ENCODE measurements around the gene LTN1.

The LTN1 gene

DNA sequence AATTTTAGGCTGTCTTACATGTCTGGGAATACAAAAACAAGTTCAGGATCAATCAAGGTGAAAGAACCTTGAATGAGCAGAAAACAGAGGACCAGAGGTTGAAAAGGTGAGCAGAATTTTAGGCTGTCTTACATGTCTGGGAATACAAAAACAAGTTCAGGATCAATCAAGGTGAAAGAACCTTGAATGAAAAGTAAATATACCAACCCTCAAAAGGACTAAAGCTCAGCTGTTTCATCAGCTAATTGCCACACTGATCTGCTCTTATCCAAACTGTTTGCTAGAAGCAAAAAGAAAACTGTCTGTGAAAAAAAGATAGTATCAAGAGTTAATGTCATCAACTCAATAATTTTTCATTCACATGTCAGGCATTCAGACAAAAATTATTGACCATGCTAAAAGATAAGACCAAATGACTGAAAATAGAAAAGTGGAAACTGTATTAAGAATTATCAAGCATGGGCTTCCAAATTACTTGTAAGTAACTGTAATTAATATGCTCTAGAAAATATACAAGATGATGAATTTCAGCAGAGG is 69.2 kb downstream of the LTN1 start:
- no peak for DNase-seq

DNA sequence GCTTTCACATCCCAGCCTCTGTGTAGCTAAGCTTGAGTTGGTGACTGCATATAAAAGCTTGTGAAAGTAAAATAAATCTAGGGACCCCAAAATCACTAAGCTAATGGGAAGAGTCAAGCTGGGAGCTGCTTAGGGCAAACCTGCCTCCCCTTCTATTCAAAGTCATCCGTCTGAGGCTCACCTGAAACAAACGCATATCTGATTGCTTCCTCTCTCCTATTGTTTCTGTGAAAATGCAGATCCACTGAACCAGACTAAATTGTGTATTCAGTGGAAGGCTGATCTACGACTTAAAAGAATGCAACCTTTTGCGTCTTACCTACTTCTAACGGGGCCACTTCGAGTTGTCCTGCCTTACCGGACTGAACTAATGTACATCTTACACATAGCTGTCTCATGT is 70.3 kb downstream of the LTN1 start:
- DNase-seq = no peak

- DNase-seq = no peak
Observed at GRCh38 chr21:28916150-28916893, 76.4 kb downstream of the LTN1 start.

DNA sequence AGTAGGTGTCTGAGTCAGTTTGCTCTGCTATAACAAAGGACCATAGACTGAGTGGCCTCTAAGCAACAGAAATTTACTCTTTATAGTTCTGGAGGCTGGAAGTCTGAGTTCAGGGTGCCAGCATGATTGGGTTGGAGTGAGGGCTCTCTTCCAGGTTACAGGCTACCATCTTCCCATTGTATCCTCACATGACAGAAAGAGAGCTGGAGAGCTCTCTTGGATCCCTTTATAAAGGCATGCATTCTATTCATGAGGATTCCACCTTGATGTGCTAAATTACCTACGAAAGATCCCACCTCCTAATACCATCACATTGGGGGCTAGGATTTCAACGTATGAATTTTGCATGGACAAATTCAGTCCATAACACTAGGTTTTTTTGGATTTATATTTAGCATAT is 79.6 kb downstream of the LTN1 start:
- no peak for DNase-seq

- DNase-seq = no peak
Observed at GRCh38 chr21:28910280-28910887, 82.3 kb downstream of the LTN1 start.

- DNase-seq = no peak
Observed at GRCh38 chr21:28908351-28908750, 84.3 kb downstream of the LTN1 start.

DNA sequence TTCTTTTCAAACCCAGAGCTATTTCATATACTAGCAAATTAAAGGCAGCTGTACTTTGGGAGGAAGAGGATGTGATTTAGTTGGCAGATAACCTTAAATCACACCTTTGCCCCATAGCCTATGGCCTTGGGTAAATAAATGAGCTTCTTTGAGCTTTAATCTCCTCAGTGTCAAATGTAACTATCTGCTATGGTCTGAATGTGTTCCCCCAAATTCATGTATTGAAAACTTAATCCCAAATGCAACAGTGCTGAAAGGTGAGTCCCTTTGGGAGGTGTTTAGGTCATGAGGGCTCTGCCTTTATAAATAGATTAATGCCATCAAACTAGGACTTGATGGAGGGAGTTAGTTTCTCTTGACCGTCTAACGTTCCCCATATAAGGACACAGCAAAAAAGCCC is 85.8 kb downstream of the LTN1 start:
- DNase-seq = no peak

DNA sequence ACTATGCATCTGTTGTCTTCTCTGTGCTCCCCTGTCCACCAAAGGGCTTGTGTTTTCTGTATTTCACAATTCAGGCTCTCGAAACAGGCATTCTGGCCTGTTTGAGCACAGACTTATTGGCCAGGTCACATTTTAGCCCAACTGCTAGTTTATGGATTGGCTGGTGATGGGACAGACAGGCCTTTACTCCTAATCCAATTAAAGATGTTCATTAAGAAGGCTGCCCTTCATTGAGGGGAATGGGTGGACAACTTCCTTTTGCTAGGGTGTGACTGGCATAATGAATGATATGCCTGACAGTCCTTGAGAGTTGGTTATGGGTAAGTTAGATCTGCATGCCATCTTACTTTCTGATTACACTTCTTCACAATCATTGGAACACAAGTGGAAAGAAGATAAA is 86.4 kb downstream of the LTN1 start:
- DNase-seq = peak; percentile 55

DNA sequence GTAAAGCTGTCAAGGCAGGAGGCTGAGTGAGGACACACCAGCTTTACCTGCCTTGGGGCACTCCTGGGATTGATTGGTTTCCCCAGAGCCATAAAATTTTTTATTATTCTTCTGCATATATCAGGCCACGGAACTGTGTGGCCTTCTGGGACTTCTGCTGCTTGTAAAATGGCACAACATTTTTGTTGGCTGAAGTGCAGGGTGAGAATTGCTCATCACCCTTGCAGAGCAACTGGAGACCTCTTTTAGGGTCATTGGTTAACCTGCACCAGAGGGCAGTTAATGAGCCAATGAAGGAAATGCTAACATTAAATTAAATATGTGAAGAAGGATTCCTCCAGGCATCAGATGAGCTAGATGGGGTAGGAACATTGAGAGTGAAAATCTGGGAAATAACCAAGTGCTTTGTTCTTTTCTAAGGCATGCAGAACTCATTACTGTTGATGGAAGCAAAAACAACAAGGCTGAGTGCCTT is 87.7 kb downstream of the LTN1 start:
- DNase-seq = no peak

DNA sequence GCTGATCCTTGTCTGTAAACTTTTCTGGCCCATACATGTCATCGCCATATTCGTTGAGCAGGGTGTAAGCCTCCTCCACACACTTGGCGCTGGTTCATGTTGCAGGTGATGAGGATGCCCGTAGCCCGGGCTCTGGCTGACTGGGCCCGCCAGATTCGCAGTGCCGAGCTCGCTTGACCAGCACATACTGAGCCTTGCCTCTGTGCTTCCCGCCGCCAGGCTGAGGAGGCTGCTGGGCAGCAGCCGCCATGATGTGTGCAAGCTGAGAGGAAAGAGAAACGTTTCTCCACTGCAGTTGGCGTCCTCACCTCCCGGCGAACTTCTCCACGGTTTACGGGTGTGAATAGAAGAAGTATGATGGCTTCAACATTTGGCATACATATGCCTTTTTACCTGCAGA is 89.2 kb downstream of the LTN1 start:
- DNase-seq = no peak

- no peak for DNase-seq
Observed at GRCh38 chr21:28900481-28900880, 92.2 kb downstream of the LTN1 start.

DNA sequence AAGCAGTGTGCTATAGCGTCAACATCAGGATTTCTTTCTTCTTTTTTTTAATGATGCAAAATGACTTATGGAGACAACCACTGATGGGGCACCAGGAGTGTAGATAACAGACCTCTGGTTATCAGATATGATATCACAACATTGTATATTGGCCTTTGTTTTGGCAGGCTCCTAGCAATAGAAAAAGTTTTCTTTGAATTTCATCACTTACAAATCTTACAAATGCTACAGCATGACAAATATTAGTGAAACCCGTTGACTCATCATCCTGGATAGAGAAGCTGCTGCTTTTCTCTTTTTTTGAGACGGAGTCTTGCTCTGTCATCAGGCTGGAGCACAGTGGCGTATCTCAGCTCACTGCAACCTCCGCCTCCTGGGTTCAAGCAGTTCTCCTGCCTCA is 92.9 kb downstream of the LTN1 start:
- DNase-seq = no peak

GRCh38 chr21:28899220-28899619 is 93.5 kb downstream of the LTN1 start:
- DNase-seq = no peak

DNA sequence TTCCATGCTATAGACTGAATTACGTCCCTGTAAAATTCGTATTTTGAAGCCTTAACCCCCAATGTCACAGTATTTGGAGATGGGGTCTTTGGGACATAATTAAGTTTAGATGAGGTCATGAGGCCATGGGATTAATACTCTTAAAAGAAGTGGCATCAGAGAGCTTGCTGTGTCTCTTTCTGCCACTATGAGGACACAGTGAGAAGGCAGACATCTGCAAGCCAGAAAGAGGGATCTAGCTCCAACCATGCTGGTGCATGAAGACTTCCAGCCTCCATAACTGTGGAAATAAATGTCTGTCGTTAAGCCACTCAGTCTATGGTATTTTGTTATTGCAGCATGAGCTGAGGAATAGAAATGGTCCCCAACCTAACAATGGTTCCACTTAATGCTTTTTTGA is 99.0 kb downstream of the LTN1 start:
- no peak for DNase-seq

GRCh38 chr21:28892199-28893111 is 100.2 kb downstream of the LTN1 start:
- DNase-seq = no peak

DNA sequence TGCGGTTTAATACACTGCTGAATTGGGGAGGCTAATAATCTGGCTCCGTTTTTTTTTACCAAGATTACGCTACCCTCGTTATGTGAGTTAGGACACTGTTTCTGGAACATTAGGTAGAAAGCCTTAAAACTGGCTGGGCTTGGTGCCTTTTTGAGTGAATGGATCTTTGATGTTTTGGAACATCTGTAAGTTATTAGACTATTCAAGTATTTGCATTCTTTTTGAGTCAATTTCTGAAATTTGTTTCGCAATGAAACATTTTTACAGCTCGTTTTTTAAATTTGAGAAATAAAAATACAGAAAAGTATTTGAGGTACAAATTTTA is 106.9 kb downstream of the LTN1 start:
- DNase-seq = no peak

DNA sequence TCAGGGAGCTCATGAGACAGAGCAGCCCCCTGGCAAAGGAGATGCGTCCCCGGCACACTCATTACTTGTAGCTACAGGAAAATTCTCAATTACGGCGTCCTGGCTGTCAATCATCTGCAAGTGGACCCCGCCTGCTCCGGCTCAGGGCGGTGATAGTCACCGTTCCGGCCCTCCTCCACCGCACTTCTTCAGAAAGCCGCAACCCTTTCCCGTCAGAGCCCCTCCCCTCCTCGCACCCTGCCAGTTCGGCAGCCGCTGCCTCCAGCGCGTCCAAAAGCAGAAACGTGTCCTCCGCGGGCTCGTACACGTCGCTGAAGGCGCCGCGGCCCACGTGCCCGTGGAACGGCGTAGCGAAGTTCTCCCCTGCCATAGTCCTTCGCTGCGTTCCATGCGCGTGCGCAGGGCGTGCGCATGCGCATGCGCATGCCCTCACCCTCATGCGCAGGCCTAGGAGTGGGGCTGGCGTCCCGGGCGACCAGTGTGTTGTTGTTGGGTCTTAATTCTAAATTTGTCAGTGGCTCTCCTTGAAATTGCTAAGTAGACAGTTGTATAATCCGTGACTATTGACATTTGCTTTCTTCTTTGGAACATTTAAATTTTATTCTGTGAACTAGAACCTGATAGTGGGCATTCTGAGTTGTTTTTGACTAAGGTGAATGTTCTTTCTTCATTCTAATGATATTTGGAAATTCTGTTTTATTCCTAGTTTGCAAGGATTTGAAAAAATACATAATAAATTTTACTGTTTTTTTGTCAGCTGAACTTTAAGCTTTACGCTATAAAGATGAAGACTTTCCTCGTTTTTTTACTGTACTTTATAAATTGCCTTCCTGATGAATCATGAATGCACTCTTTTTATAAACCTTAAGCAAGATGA is 107.5 kb downstream of the LTN1 start:
- peak; percentile 97 for DNase-seq

DNA sequence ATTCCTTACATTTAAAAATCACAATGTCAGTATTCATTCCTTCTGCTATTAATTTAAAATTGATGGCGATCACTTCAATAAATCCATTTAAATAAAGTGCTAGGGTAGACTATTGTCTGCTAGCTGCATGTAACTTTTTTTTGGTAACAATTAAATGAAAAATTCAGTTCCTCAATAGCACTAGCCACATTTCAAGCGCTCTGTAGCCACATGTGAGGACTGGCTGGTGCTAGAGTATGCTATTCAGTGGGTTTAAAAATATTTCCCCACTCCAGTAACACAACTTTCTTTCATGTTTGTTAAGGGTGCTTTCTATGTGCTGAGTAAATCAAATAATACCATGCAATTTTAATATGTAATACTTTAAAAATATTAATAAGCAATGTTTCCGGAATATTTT is 108.2 kb downstream of the LTN1 start:
- peak; percentile 56 for DNase-seq

GRCh38 chr21:28883931-28884330 is 108.7 kb downstream of the LTN1 start:
- DNase-seq = no peak

DNA sequence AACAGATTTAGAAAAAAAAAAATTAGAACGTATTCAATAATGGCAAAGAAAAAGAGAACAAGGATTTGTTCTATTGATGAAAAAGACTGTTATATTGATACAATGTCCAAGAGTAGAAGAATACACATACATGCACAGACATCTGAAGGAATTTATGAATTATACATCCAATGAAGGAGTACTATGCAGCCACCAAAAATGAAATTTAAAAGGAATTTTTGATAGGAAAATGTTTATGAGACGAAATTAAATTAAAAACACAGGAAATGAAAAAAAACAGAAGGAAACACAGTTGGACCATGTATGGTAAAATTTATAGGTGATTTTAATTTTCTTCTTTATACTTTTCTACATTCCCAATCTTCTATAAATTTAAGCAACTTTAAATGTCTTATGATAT is 110.3 kb downstream of the LTN1 start:
- DNase-seq = no peak

Measured in MV-4-11 (cell line).